GM12878 (cell line): Measurements from ENCODE around the gene CELA3B. TPM values are rescaled to one million over a fixed set of nuclear protein-coding genes. Genes with fewer than 3 reads are reported as not detected.

Source experiments
- ATAC-seq: fragments of 200-7000 bp; cut with Tn5 transposase; 3 replicates; pipeline ENCODE4 v1.9.1; 2020; ENCODE audit warnings: mild to moderate bottlenecking, moderate library complexity
- BruUV-seq: library from RNA; stranded (reverse); fragments of 400-500 nt; replicated peaks from 2 replicates; lab custom pipeline; 2021; lab: Mats Ljungman, UMichigan
- CTCF ChIA-PET: fragments of 300-600 bp; sonication (Branson Sonifier 250); formaldehyde crosslinking; extraction: SDS; loops from one replicate; lab custom pipeline; 2021; ENCODE audit warnings: inconsistent platforms; lab: Yijun Ruan, JAX
- POLR2A ChIA-PET: fragments of 350-600 bp; formaldehyde crosslinking; extraction: SDS; loops from one replicate; lab custom pipeline; 2021; ENCODE audit warnings: inconsistent platforms; lab: Charles Lee
- RAD21 ChIA-PET: fragments of 300-600 bp; sonication (Branson Sonifier 250); formaldehyde crosslinking; loops from one replicate; lab custom pipeline; 2023; ENCODE audit warnings: antibody characterized with exemption; ENCODE audit not compliant: unreplicated experiment; lab: Charles Lee
- SMC1A ChIA-PET: fragments of 300-600 bp; sonication (Branson Sonifier 250); formaldehyde crosslinking; loops from one replicate; lab custom pipeline; 2023; ENCODE audit not compliant: unreplicated experiment, uncharacterized antibody; lab: Charles Lee
- DNase-seq: peaks from one replicate; pipeline ENCODE4 v3.0.0-alpha.2; 2011; ENCODE audit warnings: low read depth, low spot score
- FAIRE-seq: peaks from 3 replicates; lab custom pipeline; 2011; peaks lifted over from hg19 to GRCh38; lab: Jason Lieb, UNC
- H2AFZ ChIP-seq: 2 replicates; pipeline ENCODE4 v1.6.0; 2011; ENCODE audit warnings: low read depth, low read length, control low read depth; ENCODE audit not compliant: control insufficient read depth
- H3K27ac ChIP-seq: 2 replicates; pipeline ENCODE4 v1.5.1; 2011; ENCODE audit warnings: control low read depth; ENCODE audit not compliant: control insufficient read depth, insufficient read depth
- H3K27me3 ChIP-seq, 2 experiments: replicated peaks in 1 of 2; 2 replicates each; pipeline versions ENCODE4 v1.6.0 to v1.6.1; 2011; ENCODE audit warnings: low read length in 1 of 2; ENCODE audit not compliant: control insufficient read depth in 2 of 2, insufficient read depth in 2 of 2
- H3K36me3 ChIP-seq, 2 experiments: 2 replicates each; pipeline ENCODE4 v1.5.1; 2011; ENCODE audit warnings: low read length in 1 of 2; ENCODE audit not compliant: control insufficient read depth in 2 of 2, insufficient read depth in 2 of 2
- H3K4me1 ChIP-seq: 2 replicates; pipeline ENCODE4 v1.6.1; 2011; ENCODE audit warnings: mild to moderate bottlenecking, low read length, moderate library complexity, mixed read lengths; ENCODE audit not compliant: control insufficient read depth, insufficient read depth
- H3K4me2 ChIP-seq: 2 replicates; pipeline ENCODE4 v1.6.0; 2011; ENCODE audit warnings: control low read depth; ENCODE audit not compliant: control insufficient read depth, insufficient read depth
- H3K4me3 ChIP-seq: fragments of 200-600 bp; sonication (generic); 2 replicates; pipeline ENCODE4 v1.5.1; 2016
- H3K79me2 ChIP-seq: 2 replicates; pipeline ENCODE4 v1.6.0; 2011; ENCODE audit warnings: low read length; ENCODE audit not compliant: control insufficient read depth, insufficient read depth
- H3K9ac ChIP-seq: 2 replicates; pipeline ENCODE4 v1.8.0; 2011; ENCODE audit warnings: low read length, control low read depth, mixed read lengths; ENCODE audit not compliant: control insufficient read depth, insufficient read depth
- H3K9me3 ChIP-seq: replicated peaks from 3 replicates; pipeline ENCODE4 v1.5.1; 2011; ENCODE audit warnings: mild to moderate bottlenecking, low read length; ENCODE audit not compliant: control insufficient read depth, insufficient read depth
- H4K20me1 ChIP-seq: 2 replicates; pipeline ENCODE4 v1.6.0; 2011; ENCODE audit not compliant: control insufficient read depth, insufficient read depth
- BCL11A ChIP-seq: IDR thresholded peaks from 2 replicates; pipeline ENCODE4 v1.6.1; 2011; ENCODE audit warnings: low read depth, low read length
- EED ChIP-seq: sonication (generic); IDR thresholded peaks from 2 replicates; pipeline ENCODE4 v1.6.1; 2016; ENCODE audit warnings: antibody characterized with exemption, low read depth
- ETV6 ChIP-seq, 2 experiments: fragments of 450-650 bp in 1 of 2; IDR thresholded peaks in 1 of 2; conservative IDR thresholded peaks in 1 of 2; 2 replicates each; pipeline ENCODE4 v1.6.1; 2014; ENCODE audit warnings: antibody characterized with exemption in 1 of 2, borderline replicate concordance in 1 of 2, low read depth in 1 of 2, mild to moderate bottlenecking in 1 of 2, moderate library complexity in 1 of 2
- FOXK2 ChIP-seq: fragments of 450-650 bp; IDR thresholded peaks from 2 replicates; pipeline ENCODE4 v1.6.1; 2017; ENCODE audit warnings: mild to moderate bottlenecking, moderate library complexity
- KLF5 ChIP-seq: fragments of 450-650 bp; IDR thresholded peaks from 2 replicates; pipeline ENCODE4 v1.6.1; 2014; ENCODE audit warnings: mild to moderate bottlenecking; ENCODE audit not compliant: partially characterized antibody
- NFIC ChIP-seq: IDR thresholded peaks from 2 replicates; pipeline ENCODE4 v1.6.1; 2012; ENCODE audit warnings: low read depth, mild to moderate bottlenecking, inconsistent platforms, low read length, moderate library complexity
- POLR2AphosphoS2 ChIP-seq: IDR thresholded peaks from 2 replicates; pipeline ENCODE4 v1.6.1; 2011; ENCODE audit warnings: low read depth, mild to moderate bottlenecking, low read length, improper control_type of control experiment, moderate library complexity
- RBBP5 ChIP-seq: fragments of 200-600 bp; sonication (generic); conservative IDR thresholded peaks from 2 replicates; pipeline ENCODE4 v1.6.1; 2016
- SMAD1 ChIP-seq: fragments of 450-650 bp; IDR thresholded peaks from 2 replicates; pipeline ENCODE4 v1.6.1; 2018; ENCODE audit warnings: mild to moderate bottlenecking, low read depth; ENCODE audit not compliant: partially characterized antibody
- TCF3 ChIP-seq: IDR thresholded peaks from 2 replicates; pipeline ENCODE4 v1.6.1; 2012; ENCODE audit warnings: low read depth, mild to moderate bottlenecking, low read length, borderline replicate concordance; ENCODE audit not compliant: insufficient read depth
- WRNIP1 ChIP-seq: IDR thresholded peaks from 2 replicates; pipeline ENCODE4 v1.6.1; 2011; ENCODE audit warnings: low read depth, low read length, improper control_type of control experiment, borderline replicate concordance
- ZNF274 ChIP-seq: IDR thresholded peaks from one replicate; pipeline ENCODE4 v1.8.0; 2011; ENCODE audit not compliant: insufficient read length, insufficient read depth
- whole genome bisulfite sequencing: methylation state at CpG from one replicate; pipeline ENCODE4 v1.1.6; 2016; ENCODE audit warnings: low lambda C conversion rate; ENCODE audit not compliant: insufficient replicate concordance, insufficient coverage; ENCODE audit errors: missing lambda C conversion rate; 5-methylcytosine and 5-hydroxymethylcytosine counted together
- in situ Hi-C: fragments of 300-500 bp; cut with MboI; formaldehyde crosslinking; loops from 9 replicates; pipeline ENCODE4 v1.14.3; 2018; ENCODE audit warnings: mixed read lengths
- intact Hi-C: fragments of 100-400 bp; cut with micrococcal nuclease; formaldehyde crosslinking; loops from one replicate; pipeline ENCODE4 v1.14.2; 2022; ENCODE audit not compliant: unreplicated experiment
- polyA plus RNA-seq, 11 experiments: library from polyadenylated mRNA; depleted of rRNA in 4 of 11; unstranded in 6 of 11; stranded (reverse) in 5 of 11; fragments of >200 nt; fragmentation: Nextera tagmentation in 4 of 11; fragmentation: Illumina TruSeq in 1 of 11; extraction: Ambion mirVana in 4 of 11; extraction: Trizol in 1 of 11; gene quantifications; 1 replicate in 1 of 11; 2 replicates in 10 of 11; pipeline versions ENCODE4 v1.2.1 to v1.2.3, GENCODE V29; 2011 to 2016; ENCODE audit warnings: inconsistent platforms in 2 of 11, missing spikeins in 2 of 11, low read depth in 1 of 11
- total RNA-seq, 4 experiments: library from RNA; depleted of rRNA in 3 of 4; stranded (reverse); fragments of >200 nt in 3 of 4; fragmentation: Illumina TruSeq in 1 of 4; extraction: Trizol in 1 of 4; gene quantifications; 2 replicates each; pipeline versions ENCODE4 v1.2.1 to v1.2.3, GENCODE V29; 2013 to 2021
- TF ChIP-seq, protein P1 (sequence below): IDR thresholded peaks from 2 replicates; pipeline ENCODE4 v1.6.1; 2011; ENCODE audit warnings: borderline replicate concordance, low read depth, mild to moderate bottlenecking, moderate library complexity, low read length; ENCODE audit not compliant: insufficient read depth, poor library complexity, severe bottlenecking
- TF ChIP-seq, protein P2 (sequence below): fragments of 450-650 bp; IDR thresholded peaks from 2 replicates; pipeline ENCODE4 v1.6.1; 2017; ENCODE audit warnings: mild to moderate bottlenecking, moderate library complexity

The CELA3B gene
- total and polyA plus RNA-seq, 10 of the 15 experiments (the other 5 are each of a cell fraction or from before 2014, with no cell fraction given): 4.1 TPM; not detected in 9

DNA sequence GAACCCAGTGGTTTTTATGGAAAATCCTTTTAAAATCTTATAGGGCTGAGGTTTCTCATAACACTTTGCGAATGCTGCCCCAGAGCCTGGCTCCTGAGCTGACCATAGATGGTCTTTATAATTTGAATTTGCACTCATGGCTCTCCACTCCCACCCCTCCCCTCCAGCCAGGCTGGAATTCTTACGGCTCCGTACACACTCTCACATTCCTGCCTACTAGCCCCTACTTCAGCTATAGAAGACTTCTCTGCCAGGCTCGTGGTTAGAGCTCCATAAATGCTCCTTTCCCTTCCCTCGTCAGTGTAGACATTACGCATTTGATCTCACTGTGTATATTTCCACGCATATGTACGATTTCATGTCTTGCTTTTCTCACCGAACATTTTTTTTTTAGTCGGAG lies 34.4 kb upstream of the CELA3B start:
- ChIA-PET CTCF (interaction anchor here (1.6 kb wide), 1 partner anchor 17 kb away, joined by 6 read pairs; no protein-coding TSS in a partner anchor), SMC1A (no interaction called here), POLR2A (no interaction called here), RAD21 (no interaction called here)
- 56% methylated on average over 10 of the region's 10 CpGs for WGBS
- Histone ChIP-seq H3K27me3 (peaks cover 0 to 3% of the 10 kb centered on the region in 2 experiments; a peak in 1 of 4 replicates), H3K27ac (no peak overlapping the region), H4K20me1 (no peaks in the 10 kb centered on the region), H3K4me3 (no peak overlapping the region), H3K36me3 (no peaks in the 10 kb centered on the region), H3K79me2 (no peaks in the 10 kb centered on the region), H2AFZ (no peak overlapping the region), H3K9ac (no peak overlapping the region), H3K4me1 (no peaks in the 10 kb centered on the region), H3K9me3 (no peaks in the 10 kb centered on the region), H3K4me2 (no peak overlapping the region)
- in situ Hi-C loops: no loop called here
- no peak for TF ChIP-seq SMAD1
- no peak for TF ChIP-seq NFIC
- TF ChIP-seq EED: no peak
- no peak for TF ChIP-seq POLR2AphosphoS2
- no peak for TF ChIP-seq KLF5
- TF ChIP-seq TCF3: no peak
- TF ChIP-seq ETV6 (conservative IDR thresholded peaks at IDR 0.05 in 1 of 2, IDR thresholded peaks at IDR 0.05 in 1 of 2; ENCODE audit: borderline replicate concordance in 1 of 2, low read depth in 1 of 2): no peak
- TF ChIP-seq RBBP5: no peak
- TF ChIP-seq WRNIP1: no peak
- TF ChIP-seq ZNF274: no peak
- TF ChIP-seq, protein P1, sequence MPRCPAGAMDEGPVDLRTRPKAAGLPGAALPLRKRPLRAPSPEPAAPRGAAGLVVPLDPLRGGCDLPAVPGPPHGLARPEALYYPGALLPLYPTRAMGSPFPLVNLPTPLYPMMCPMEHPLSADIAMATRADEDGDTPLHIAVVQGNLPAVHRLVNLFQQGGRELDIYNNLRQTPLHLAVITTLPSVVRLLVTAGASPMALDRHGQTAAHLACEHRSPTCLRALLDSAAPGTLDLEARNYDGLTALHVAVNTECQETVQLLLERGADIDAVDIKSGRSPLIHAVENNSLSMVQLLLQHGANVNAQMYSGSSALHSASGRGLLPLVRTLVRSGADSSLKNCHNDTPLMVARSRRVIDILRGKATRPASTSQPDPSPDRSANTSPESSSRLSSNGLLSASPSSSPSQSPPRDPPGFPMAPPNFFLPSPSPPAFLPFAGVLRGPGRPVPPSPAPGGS: no peak
- no peak for TF ChIP-seq BCL11A
- TF ChIP-seq, protein P2, sequence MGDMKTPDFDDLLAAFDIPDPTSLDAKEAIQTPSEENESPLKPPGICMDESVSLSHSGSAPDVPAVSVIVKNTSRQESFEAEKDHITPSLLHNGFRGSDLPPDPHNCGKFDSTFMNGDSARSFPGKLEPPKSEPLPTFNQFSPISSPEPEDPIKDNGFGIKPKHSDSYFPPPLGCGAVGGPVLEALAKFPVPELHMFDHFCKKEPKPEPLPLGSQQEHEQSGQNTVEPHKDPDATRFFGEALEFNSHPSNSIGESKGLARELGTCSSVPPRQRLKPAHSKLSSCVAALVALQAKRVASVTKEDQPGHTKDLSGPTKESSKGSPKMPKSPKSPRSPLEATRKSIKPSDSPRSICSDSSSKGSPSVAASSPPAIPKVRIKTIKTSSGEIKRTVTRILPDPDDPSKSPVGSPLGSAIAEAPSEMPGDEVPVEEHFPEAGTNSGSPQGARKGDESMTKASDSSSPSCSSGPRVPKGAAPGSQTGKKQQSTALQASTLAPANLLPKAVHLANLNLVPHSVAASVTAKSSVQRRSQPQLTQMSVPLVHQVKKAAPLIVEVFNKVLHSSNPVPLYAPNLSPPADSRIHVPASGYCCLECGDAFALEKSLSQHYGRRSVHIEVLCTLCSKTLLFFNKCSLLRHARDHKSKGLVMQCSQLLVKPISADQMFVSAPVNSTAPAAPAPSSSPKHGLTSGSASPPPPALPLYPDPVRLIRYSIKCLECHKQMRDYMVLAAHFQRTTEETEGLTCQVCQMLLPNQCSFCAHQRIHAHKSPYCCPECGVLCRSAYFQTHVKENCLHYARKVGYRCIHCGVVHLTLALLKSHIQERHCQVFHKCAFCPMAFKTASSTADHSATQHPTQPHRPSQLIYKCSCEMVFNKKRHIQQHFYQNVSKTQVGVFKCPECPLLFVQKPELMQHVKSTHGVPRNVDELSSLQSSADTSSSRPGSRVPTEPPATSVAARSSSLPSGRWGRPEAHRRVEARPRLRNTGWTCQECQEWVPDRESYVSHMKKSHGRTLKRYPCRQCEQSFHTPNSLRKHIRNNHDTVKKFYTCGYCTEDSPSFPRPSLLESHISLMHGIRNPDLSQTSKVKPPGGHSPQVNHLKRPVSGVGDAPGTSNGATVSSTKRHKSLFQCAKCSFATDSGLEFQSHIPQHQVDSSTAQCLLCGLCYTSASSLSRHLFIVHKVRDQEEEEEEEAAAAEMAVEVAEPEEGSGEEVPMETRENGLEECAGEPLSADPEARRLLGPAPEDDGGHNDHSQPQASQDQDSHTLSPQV: no peak
- TF ChIP-seq FOXK2: no peak
- intact Hi-C loops: no loop called here
- no peak for DNase-seq
- no peak for FAIRE-seq
- no TSS peak for BruUV-seq
- ATAC-seq: no peak
